HFFc6 (cell line): ENCODE measurements around the gene FZR1. TPM values are rescaled to one million over a fixed set of nuclear protein-coding genes. Genes with fewer than 3 reads are reported as not detected.
"Not testable (repeated sequence)": the region's sequence is repeated elsewhere in the genome, so short reads cannot be mapped to it uniquely, and the experiment has no call there.

Experiments
- DNase-seq: peaks from one replicate; pipeline ENCODE4 v3.0.0-alpha.2; 2018
- H3K27ac Mint-ChIP-seq: 2 replicates; pipeline ENCODE4 v1.8.0; 2020; ENCODE audit warnings: mild to moderate bottlenecking, mixed read lengths
- H3K27me3 Mint-ChIP-seq: 2 replicates; pipeline ENCODE4 v1.8.0; 2021; ENCODE audit warnings: mild to moderate bottlenecking, moderate library complexity, mixed read lengths; ENCODE audit not compliant: insufficient read depth
- H3K36me3 Mint-ChIP-seq: 2 replicates; pipeline ENCODE4 v1.8.0; 2021; ENCODE audit warnings: low read depth, mixed read lengths
- H3K4me1 Mint-ChIP-seq: 2 replicates; pipeline ENCODE4 v1.8.0; 2020; ENCODE audit warnings: low read depth, mixed read lengths
- H3K4me3 Mint-ChIP-seq: 2 replicates; pipeline ENCODE4 v1.8.0; 2020; ENCODE audit warnings: mild to moderate bottlenecking, moderate library complexity, mixed read lengths
- H3K9me3 Mint-ChIP-seq: 2 replicates; pipeline ENCODE4 v1.8.0; 2020; ENCODE audit warnings: mild to moderate bottlenecking, mixed read lengths
- total RNA-seq, 6 experiments: library from RNA; stranded (reverse); fragmentation: NEBNext Ultra II Directional; extraction: Animal tissue kit (Norgen Biotek cat#: 25700); gene quantifications; 2 replicates in 1 of 6; 3 replicates in 5 of 6; pipeline ENCODE4 v1.2.3, GENCODE V29; 2021
- TF ChIP-seq, protein P1 (sequence below): fragments of 200-600 bp; sonication (generic); IDR thresholded peaks from 2 replicates; pipeline ENCODE4 v1.5.0; 2021; ENCODE audit warnings: antibody characterized with exemption, mild to moderate bottlenecking

Gene FZR1
- total RNA-seq, 6 experiments from 2014 or later, result 43.9 to 56.8 (median 46.0) TPM

DNA sequence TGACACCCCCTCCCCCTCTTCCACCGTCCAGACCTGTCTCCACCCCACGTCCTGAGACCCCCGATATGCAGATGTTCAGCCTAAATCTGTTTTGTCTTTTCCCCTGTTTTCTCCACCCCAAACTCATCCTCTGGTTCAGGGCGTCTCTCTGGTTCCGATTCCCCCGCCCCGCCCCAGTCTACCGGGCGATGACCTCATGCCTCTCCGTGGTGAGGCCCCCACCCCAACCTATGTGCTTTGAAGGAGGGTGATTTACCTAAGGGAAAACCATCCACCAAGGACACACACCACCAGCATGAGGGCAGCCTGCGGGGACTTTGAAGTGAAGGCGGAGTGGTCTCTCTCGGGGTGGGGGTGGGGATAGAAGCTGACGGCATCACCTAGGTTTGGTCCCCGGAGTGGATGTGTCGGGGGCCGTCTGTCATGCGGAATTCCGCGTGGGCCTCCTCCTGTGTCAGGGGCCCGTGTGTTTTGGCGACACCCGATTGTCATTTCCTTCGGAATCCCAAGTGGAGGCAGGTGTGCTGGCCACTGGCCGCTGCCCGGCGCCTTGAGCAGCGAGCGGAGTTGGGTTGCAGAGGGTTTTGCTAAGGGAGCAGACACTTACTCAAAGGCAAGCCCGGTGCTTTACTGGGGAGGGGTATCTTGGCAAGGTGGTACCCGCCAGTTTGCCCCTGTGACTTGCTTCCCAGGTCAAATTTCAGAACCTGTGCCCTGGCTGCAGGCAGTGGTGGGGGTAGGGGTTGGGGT, 1.4 kb downstream of the FZR1 start:
- no peaks in the 10 kb centered on the region for H3K9me3 Mint-ChIP-seq
- no peak for DNase-seq
- peak overlapping the region; percentile 96 for H3K4me3 Mint-ChIP-seq
- H3K27me3 Mint-ChIP-seq, result no peaks in the 10 kb centered on the region; the same call in 1 of the 2 replicates
- TF ChIP-seq, protein P1, sequence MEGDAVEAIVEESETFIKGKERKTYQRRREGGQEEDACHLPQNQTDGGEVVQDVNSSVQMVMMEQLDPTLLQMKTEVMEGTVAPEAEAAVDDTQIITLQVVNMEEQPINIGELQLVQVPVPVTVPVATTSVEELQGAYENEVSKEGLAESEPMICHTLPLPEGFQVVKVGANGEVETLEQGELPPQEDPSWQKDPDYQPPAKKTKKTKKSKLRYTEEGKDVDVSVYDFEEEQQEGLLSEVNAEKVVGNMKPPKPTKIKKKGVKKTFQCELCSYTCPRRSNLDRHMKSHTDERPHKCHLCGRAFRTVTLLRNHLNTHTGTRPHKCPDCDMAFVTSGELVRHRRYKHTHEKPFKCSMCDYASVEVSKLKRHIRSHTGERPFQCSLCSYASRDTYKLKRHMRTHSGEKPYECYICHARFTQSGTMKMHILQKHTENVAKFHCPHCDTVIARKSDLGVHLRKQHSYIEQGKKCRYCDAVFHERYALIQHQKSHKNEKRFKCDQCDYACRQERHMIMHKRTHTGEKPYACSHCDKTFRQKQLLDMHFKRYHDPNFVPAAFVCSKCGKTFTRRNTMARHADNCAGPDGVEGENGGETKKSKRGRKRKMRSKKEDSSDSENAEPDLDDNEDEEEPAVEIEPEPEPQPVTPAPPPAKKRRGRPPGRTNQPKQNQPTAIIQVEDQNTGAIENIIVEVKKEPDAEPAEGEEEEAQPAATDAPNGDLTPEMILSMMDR, result no peak
- peak overlapping the region; percentile 87 for H3K27ac Mint-ChIP-seq
- H3K4me1 Mint-ChIP-seq, result peaks cover 40% of the 10 kb centered on the region
- peaks cover 20% of the 10 kb centered on the region for H3K36me3 Mint-ChIP-seq

DNA sequence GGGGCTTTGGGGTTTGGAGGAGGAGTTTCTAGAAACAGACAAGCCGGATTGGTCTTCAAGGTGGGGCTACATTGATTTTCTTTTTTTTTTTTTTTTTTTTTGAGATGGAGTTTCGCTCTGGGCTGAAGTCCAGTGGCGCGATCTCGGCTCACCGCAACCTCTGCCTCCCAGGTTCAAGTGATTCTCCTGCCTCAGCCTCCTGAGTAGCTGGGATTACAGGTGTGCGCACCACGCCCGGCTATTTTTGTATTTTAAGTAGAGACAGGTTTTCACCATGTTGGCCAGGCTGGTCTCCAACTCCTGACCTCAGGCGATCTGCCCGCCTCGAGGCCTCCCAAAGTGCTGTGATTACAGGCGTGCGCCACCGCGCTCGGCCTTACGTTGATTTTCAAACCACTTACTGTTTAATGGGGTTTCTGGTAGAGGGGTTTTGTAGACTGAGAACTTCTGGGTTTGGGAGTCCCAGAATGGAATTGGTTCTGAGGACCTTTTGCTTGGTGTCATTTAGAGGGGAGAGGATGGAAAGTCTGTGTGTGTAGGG, 2.1 kb downstream of the FZR1 start:
- H3K4me1 Mint-ChIP-seq, result peaks cover 40% of the 10 kb centered on the region
- H3K9me3 Mint-ChIP-seq, H3K27me3 Mint-ChIP-seq, DNase-seq: not testable (repeated sequence)
- H3K4me3 Mint-ChIP-seq, result peak overlapping the region; percentile 96
- H3K27ac Mint-ChIP-seq, result peak overlapping the region; percentile 46
- peaks cover 20% of the 10 kb centered on the region for H3K36me3 Mint-ChIP-seq

DNA sequence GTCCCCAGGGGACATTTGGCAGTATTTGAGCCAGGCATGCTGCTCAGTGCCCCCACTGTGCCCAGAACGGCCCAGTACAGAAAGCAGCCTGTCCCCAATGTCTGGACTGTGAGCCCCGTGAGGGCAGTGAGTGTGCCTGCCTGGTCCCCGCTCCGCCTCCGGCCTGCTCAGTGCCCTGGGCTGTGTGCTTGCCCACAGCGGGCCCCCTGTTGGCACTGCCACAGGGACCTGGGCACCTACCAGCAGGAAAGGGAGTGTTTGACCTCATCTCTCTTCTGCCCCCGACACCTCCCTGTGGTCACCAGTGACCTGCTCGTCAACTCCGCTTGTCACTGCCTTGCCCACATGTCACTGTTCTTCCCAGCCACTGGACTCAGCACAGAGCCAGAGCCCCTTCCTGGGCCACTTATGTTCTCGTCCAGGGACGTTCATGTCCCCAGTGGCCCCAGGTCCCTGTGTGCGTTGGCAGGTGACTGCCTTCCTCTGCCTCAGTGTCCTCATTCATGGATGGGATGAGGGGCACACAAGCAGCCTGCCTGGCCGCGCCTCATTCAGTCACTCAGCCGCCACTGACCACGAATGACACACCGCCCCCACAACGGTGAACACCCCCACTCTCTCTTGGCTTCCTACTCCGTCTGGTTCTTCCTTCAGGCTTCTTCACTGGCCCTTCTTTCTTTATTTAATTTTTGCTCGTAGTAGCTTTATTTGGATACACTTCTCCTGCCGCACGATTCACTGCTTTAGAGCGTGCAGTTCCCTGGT, 2.8 kb downstream of the FZR1 start:
- TF ChIP-seq, protein P1, result no peak
- Mint-ChIP-seq H3K36me3 (peaks cover 20% of the 10 kb centered on the region), H3K27ac (peak overlapping the region; percentile 88), H3K4me3 (peak overlapping the region; percentile 78), H3K27me3 (no peaks in the 10 kb centered on the region; the same call in 1 of the 2 replicates), H3K4me1 (peaks cover 46% of the 10 kb centered on the region), H3K9me3 (no peaks in the 10 kb centered on the region)
- no peak for DNase-seq

DNA sequence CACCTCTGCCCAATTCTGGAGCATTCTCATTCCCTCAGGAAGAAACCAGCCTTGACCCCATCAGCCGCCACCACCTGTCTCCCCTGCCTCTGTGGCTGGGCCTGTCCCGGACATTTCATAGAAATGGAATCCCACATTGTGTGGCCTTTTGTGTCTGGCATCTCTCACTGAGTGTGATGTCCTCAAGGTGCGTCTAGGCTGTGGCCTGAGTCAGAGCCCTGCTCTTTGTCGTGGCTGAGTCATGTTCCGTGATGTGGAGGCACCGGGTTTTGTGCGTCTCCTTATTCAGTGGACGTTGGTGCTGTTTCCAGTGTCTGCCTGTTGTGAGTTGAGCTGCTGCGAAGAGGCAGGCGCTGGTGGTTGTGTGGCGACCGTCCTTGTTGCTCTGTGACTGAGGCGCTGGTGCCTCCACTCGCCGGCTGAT, 3.5 kb downstream of the FZR1 start:
- no peaks in the 10 kb centered on the region; the same call in 1 of the 2 replicates for H3K27me3 Mint-ChIP-seq
- peak overlapping the region; percentile 88 for H3K27ac Mint-ChIP-seq
- H3K4me1 Mint-ChIP-seq, result peaks cover 52% of the 10 kb centered on the region
- H3K9me3 Mint-ChIP-seq, result no peaks in the 10 kb centered on the region
- peaks cover 20% of the 10 kb centered on the region for H3K36me3 Mint-ChIP-seq
- DNase-seq, result peak; percentile 83
- H3K4me3 Mint-ChIP-seq, result peak overlapping the region; percentile 78
- TF ChIP-seq, protein P1, result no peak

DNA sequence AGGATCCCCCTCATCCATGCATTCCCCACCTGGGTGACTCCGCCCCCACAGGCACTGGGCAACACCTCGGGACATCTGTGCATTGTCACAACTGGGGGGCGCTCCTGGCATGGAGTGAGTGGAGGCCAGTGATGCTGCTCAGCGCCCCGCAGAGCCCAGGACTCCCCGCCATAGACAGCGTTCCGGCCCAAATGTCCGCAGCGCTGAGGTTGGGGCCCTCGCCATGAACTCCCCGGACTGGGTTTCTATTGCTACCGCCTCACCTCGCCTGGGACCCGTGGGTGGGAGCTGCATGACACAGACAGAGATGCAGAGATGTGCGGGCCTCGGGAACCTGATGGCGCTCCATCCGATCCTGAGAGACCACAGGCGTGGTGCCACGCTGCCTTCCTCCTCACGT, 4.6 kb downstream of the FZR1 start:
- TF ChIP-seq, protein P1, result no peak; the same call in 1 of the 2 replicates
- H3K9me3 Mint-ChIP-seq, result no peaks in the 10 kb centered on the region
- peak overlapping the region; percentile 88 for H3K27ac Mint-ChIP-seq

More for the DNA sequence above, 4.6 kb downstream of the FZR1 start:
- no peak overlapping the region for H3K4me3 Mint-ChIP-seq
- peaks cover 20% of the 10 kb centered on the region for H3K36me3 Mint-ChIP-seq
- peaks cover 52% of the 10 kb centered on the region for H3K4me1 Mint-ChIP-seq
- no peaks in the 10 kb centered on the region; the same call in 1 of the 2 replicates for H3K27me3 Mint-ChIP-seq
- no peak for DNase-seq
